Heart left ventricle (tissue), 16 donors: ENCODE results near the gene PLCH1. TPM values are rescaled to one million over a fixed set of nuclear protein-coding genes. Genes with fewer than 3 reads are reported as not detected.

ENCODE experiments used
- ATAC-seq, 4 donors: fragments of 200-7000 bp; cut with Tn5 transposase; one replicate each; pipeline ENCODE4 v1.9.1; 2020 to 2022; ENCODE audit warnings: moderate library complexity in 4 of 4, mild to moderate bottlenecking in 3 of 4, moderate number of reproducible peaks in 1 of 4
- DNase-seq, 5 donors: peaks; one replicate each; pipeline ENCODE4 v3.0.0-alpha.2; 2020
- H3K27ac ChIP-seq, 12 donors: fragments of 200-600 bp; sonication (generic) in 4 of 12; one replicate each; pipeline versions ENCODE4 v1.5.0 to v1.8.0; 2016 to 2022; ENCODE audit warnings: mild to moderate bottlenecking in 2 of 12
- H3K27me3 ChIP-seq, 9 donors: fragments of 200-600 bp; sonication (generic) in 2 of 9; one replicate each; pipeline versions ENCODE4 v1.5.1 to v1.8.0; 2016 to 2022; ENCODE audit warnings: mild to moderate bottlenecking in 3 of 9
- H3K36me3 ChIP-seq, 9 donors: fragments of 200-600 bp; sonication (generic) in 2 of 9; one replicate each; pipeline versions ENCODE4 v1.5.0 to v1.8.0; 2018 to 2022; ENCODE audit warnings: mild to moderate bottlenecking in 2 of 9
- H3K4me1 ChIP-seq, 12 donors: fragments of 200-600 bp; sonication (generic) in 4 of 12; one replicate each; pipeline versions ENCODE4 v1.5.0 to v1.8.0; 2016 to 2022; ENCODE audit warnings: mild to moderate bottlenecking in 3 of 12
- H3K4me3 ChIP-seq, 12 donors: fragments of 200-600 bp; sonication (generic) in 4 of 12; one replicate each; pipeline versions ENCODE4 v1.5.0 to v1.8.0; 2017 to 2022; ENCODE audit warnings: mild to moderate bottlenecking in 9 of 12, moderate library complexity in 4 of 12
- H3K9me3 ChIP-seq, 12 donors: fragments of 200-600 bp; sonication (generic) in 4 of 12; one replicate each; pipeline versions ENCODE4 v1.5.0 to v1.8.0; 2016 to 2022; ENCODE audit warnings: mild to moderate bottlenecking in 1 of 12
- CTCF ChIP-seq, 12 donors: fragments of 200-600 bp; sonication (generic) in 4 of 12; IDR thresholded peaks; one replicate each; pipeline versions ENCODE4 v1.5.0 to v1.8.0; 2018 to 2022; ENCODE audit warnings: antibody characterized with exemption in 12 of 12, mild to moderate bottlenecking in 5 of 12
- POLR2A ChIP-seq, 2 donors: fragments of 450-650 bp; IDR thresholded peaks; one replicate each; pipeline ENCODE4 v1.6.1; 2017; ENCODE audit warnings: antibody characterized with exemption in 2 of 2, mild to moderate bottlenecking in 2 of 2, moderate library complexity in 2 of 2
- WGBS, 4 donors: extraction: QIAGEN DNeasy Blood & Tissue Kit in 2 of 4; methylation state at CpG; one replicate each; pipeline versions ENCODE4 v1.1.5 to v1.1.7; 2013 to 2018; 5-methylcytosine and 5-hydroxymethylcytosine counted together
- intact Hi-C, 10 donors: fragments of 100-400 bp; cut with DNase I; formaldehyde crosslinking; loops; one replicate each; pipeline versions ENCODE4 v1.11.1 to v1.14.2; 2022
- polyA plus RNA-seq, 2 donors: library from polyadenylated mRNA; stranded (reverse); fragments of 200-250 nt; gene quantifications; one replicate each; pipeline ENCODE4 v1.2.3, GENCODE V29; 2013
- total RNA-seq, 9 donors: library from RNA; depleted of rRNA in 2 of 9; stranded (reverse); fragments of >200 nt in 2 of 9; fragmentation: NEBNext Ultra II Directional in 3 of 9; extraction: Animal tissue kit (Norgen Biotek cat#: 25700) in 3 of 9; gene quantifications; one replicate each; pipeline versions ENCODE4 v1.1.0 to v1.2.4, GENCODE V29; 2016 to 2023
- donor health status: ischemic (EF 13 %, LVEDD 7.1; RV severe dilation, severe dysfunction).
- donor health status: healthy with polysubstance abuse.
- donor health status: DM: no; HTN: yes; CAD: no.
- donor health status: DM: no; HTN: no; CAD: no.
- donor health status: ischemic (EF 25% LVEDD 6.9; RV normal size, moderate dysfunction).
- donor health status: ischemic (EF 25% LVEDD 5.7; RV mildly dilated, moderate dysfunction).
- donor health status: healthy.
- donor health status: DM: yes; HTN: yes; CAD: no.
- donor health status: ischemic (EF 35%, LVEDD 5.7; RV mildly dilated, moderate dysfunction).
- donor health status: nonischemic (EF 11% LVEDD 7.7; RV severe dilation, severe dysfunction).
- donor health status: DM: yes; HTN: yes; CAD: no.
- donor health status: PGD.
- donor health status: ischemic (EF 29% LVEDD 5.4; RV normal size, mild dysfunction).
- donor health status: nonischemic (EF 23%, LVEDD 6.1; RV moderate dilation, normal function).

Gene PLCH1
- total and polyA plus RNA-seq, 11 donors = 0.07 to 2.7 (median 0.23) TPM

GRCh38 chr3:155637567-155637966, 107.3 kb downstream of the PLCH1 start:
- no peak for TF ChIP-seq CTCF (IDR thresholded peaks at IDR 0.05)
- no peak for TF ChIP-seq POLR2A (IDR thresholded peaks at IDR 0.05)

GRCh38 chr3:155635056-155635455, 109.8 kb downstream of the PLCH1 start:
- no peak overlapping the region for H3K27ac ChIP-seq
- WGBS, 4 donors = 59 to 67% (median 60%) methylated on average over 1 of the region's 1 CpG
- no peaks in the 10 kb centered on the region for H3K36me3 ChIP-seq
- H3K4me3 ChIP-seq = no peak overlapping the region
- no peak for ATAC-seq
- H3K27me3 ChIP-seq = no peaks in the 10 kb centered on the region
- no peaks in the 10 kb centered on the region for H3K4me1 ChIP-seq
- DNase-seq = no peak
- TF ChIP-seq CTCF (IDR thresholded peaks at IDR 0.05) = no peak
- TF ChIP-seq POLR2A (IDR thresholded peaks at IDR 0.05) = no peak
- intact Hi-C loops = no loop called here
- H3K9me3 ChIP-seq = no peaks in the 10 kb centered on the region

More at GRCh38 chr3:155637567-155637966, 107.3 kb downstream of the PLCH1 start:
- 59 to 86% (median 75%) methylated on average over 2 of the region's 2 CpGs for WGBS, 4 donors
- H3K36me3 ChIP-seq = no peaks in the 10 kb centered on the region
- H3K27me3 ChIP-seq = no peaks in the 10 kb centered on the region
- no peak for DNase-seq
- intact Hi-C loops = no loop called here
- no peaks in the 10 kb centered on the region for H3K4me1 ChIP-seq
- no peak for ATAC-seq
- H3K4me3 ChIP-seq = no peak overlapping the region
- H3K27ac ChIP-seq = no peak overlapping the region
- no peaks in the 10 kb centered on the region for H3K9me3 ChIP-seq

- no peak for DNase-seq
- Histone ChIP-seq H3K36me3 (no peaks in the 10 kb centered on the region), H3K9me3 (no peaks in the 10 kb centered on the region), H3K4me1 (no peaks in the 10 kb centered on the region), H3K27me3 (no peaks in the 10 kb centered on the region), H3K27ac (no peak overlapping the region), H3K4me3 (no peak overlapping the region)
- no peak for TF ChIP-seq POLR2A (IDR thresholded peaks at IDR 0.05)
- TF ChIP-seq CTCF (IDR thresholded peaks at IDR 0.05) = no peak
- intact Hi-C loops = no loop called here
- WGBS, 4 donors = 85 to 96% (median 93%) methylated on average over 3 of the region's 3 CpGs
- ATAC-seq = no peak
Observed at GRCh38 chr3:155634121-155634719, 110.7 kb downstream of the PLCH1 start.

GRCh38 chr3:155631323-155632019, 113.4 kb downstream of the PLCH1 start:
- ATAC-seq (no peak), DNase-seq (no peak)
- H3K36me3 ChIP-seq = no peaks in the 10 kb centered on the region
- no peaks in the 10 kb centered on the region for H3K4me1 ChIP-seq
- 56 to 61% (median 59%) methylated on average over 7 of the region's 7 CpGs for WGBS, 4 donors
- H3K27ac ChIP-seq = no peak overlapping the region
- no peak overlapping the region for H3K4me3 ChIP-seq
- TF ChIP-seq CTCF (IDR thresholded peaks at IDR 0.05) (no peak), POLR2A (IDR thresholded peaks at IDR 0.05) (no peak)
- H3K9me3 ChIP-seq = no peaks in the 10 kb centered on the region
- H3K27me3 ChIP-seq = no peaks in the 10 kb centered on the region
- intact Hi-C loops = no loop called here
